ENCODE measurements around the gene SEPTIN5. TPM values are rescaled to one million over a fixed set of nuclear protein-coding genes. Genes with fewer than 3 reads are reported as not detected.

Gene SEPTIN5
- total RNA-seq, 1 experiment from 2014 or later, result 2.0 TPM

DNA sequence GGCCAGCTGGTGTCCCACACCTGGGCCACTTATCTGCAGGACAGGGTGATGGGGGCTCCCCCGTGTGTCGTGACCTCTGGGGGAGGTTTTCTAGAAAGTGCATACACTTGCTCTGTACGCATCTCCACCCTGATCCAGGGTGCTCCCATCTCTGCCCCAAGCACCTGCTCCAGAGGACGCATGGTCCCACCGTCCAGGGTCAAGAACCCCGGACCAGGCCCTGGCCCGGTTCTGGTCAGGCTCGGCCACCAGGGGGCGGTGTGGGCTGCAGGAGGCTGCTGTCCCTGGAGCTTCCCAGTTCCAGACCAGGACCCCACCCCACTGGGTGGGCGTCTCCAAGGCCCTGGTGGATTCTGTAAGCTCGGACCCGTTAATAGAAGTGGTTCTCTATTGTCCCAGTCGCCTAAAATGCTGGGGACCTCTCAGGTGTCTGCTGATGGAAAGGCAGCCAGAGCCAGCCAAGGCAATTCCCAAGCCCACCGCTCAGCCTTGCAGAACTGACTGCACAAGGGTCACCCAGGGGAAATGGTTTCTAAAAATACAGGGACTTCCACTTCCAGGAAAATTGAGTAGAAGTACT, 34.7 kb upstream of the SEPTIN5 start:
- Histone ChIP-seq H3K27ac (no peak overlapping the region), H3K9me2 (ENCODE audit: insufficient read depth) (no peaks in the 10 kb centered on the region), H3F3A (ENCODE audit: insufficient read depth, low read depth) (no peaks in the 10 kb centered on the region), H3K27me3 (ENCODE audit: insufficient read depth, low read depth) (no peaks in the 10 kb centered on the region), H2AFZ (no peak overlapping the region), H3K9me3 (ENCODE audit: insufficient read depth, low read depth) (no peaks in the 10 kb centered on the region), H3K79me2 (ENCODE audit: low read depth) (no peaks in the 10 kb centered on the region), H3K36me3 (ENCODE audit: low read depth) (no peaks in the 10 kb centered on the region), H3K4me3 (no peak overlapping the region), H4K20me1 (ENCODE audit: insufficient read depth) (no peaks in the 10 kb centered on the region), H3K4me1 (replicated peaks; ENCODE audit: insufficient read depth) (no peaks in the 10 kb centered on the region; the same call in 1 of the 2 replicates), H3K4me2 (no peak overlapping the region)
- no TSS peak for BruUV-seq (replicated peaks)
- TF ChIP-seq EZH2 (IDR thresholded peaks at IDR 0.05; ENCODE audit: low read depth) (no peak), CTCF (conservative IDR thresholded peaks at IDR 0.05) (peak; percentile 85)
- intact Hi-C loops (cut with micrococcal nuclease; ENCODE audit: unreplicated experiment), result loop anchor here (5.0 kb wide), 1 partner anchor 38 kb away; no protein-coding TSS in a partner anchor
- DNase-seq, result no peak
- ChIA-PET CTCF (no interaction called here), POLR2A (ENCODE audit: unreplicated experiment) (no interaction called here)

- intact Hi-C loops (cut with micrococcal nuclease; ENCODE audit: unreplicated experiment), result no loop called here
These were observed 33.9 kb upstream of the SEPTIN5 start for GRCh38 chr22:19680287-19680881.

More at GRCh38 chr22:19680287-19680881, 33.9 kb upstream of the SEPTIN5 start:
- ChIA-PET CTCF (interaction anchor here (0.7 kb wide), 1 partner anchor 117 kb away, joined by 3 read pairs; no protein-coding TSS in a partner anchor), POLR2A (ENCODE audit: unreplicated experiment) (no interaction called here)
- no peaks in the 10 kb centered on the region for H3F3A ChIP-seq (ENCODE audit: insufficient read depth, low read depth)
- DNase-seq, result no peak
- no TSS peak for BruUV-seq (replicated peaks)
- H2AFZ ChIP-seq, result no peak overlapping the region
- H3K9me2 ChIP-seq (ENCODE audit: insufficient read depth), result no peaks in the 10 kb centered on the region
- H3K4me1 ChIP-seq (replicated peaks; ENCODE audit: insufficient read depth), result no peaks in the 10 kb centered on the region; the same call in 1 of the 2 replicates
- no peak overlapping the region for H3K27ac ChIP-seq
- no peaks in the 10 kb centered on the region for H3K79me2 ChIP-seq (ENCODE audit: low read depth)
- no peak overlapping the region for H3K4me2 ChIP-seq
- no peak overlapping the region for H3K4me3 ChIP-seq
- H3K27me3 ChIP-seq (ENCODE audit: insufficient read depth, low read depth), result no peaks in the 10 kb centered on the region
- no peaks in the 10 kb centered on the region for H4K20me1 ChIP-seq (ENCODE audit: insufficient read depth)
- no peaks in the 10 kb centered on the region for H3K36me3 ChIP-seq (ENCODE audit: low read depth)
- TF ChIP-seq CTCF (conservative IDR thresholded peaks at IDR 0.05), result no peak
- TF ChIP-seq EZH2 (IDR thresholded peaks at IDR 0.05; ENCODE audit: low read depth), result no peak
- no peaks in the 10 kb centered on the region for H3K9me3 ChIP-seq (ENCODE audit: insufficient read depth, low read depth)

Measured in PC-9 (cell line).